Mesendoderm (in vitro differentiated cells): ENCODE measurements around the gene GSG1L.
A peak's percentile ranks its signal among the peaks of the same experiment; 100 is the strongest.

Experiments
- DNase-seq: peaks from one replicate; pipeline ENCODE4 v3.0.0; 2013
- H2AK5ac ChIP-seq: 2 replicates; pipeline ENCODE4 v1.6.1; 2013; ENCODE audit warnings: low read length, inconsistent platforms
- H2BK120ac ChIP-seq: 2 replicates; pipeline ENCODE4 v1.6.1; 2013; ENCODE audit warnings: low read depth, mild to moderate bottlenecking, low read length, moderate library complexity, mixed read lengths
- H2BK15ac ChIP-seq: replicated peaks from 2 replicates; pipeline ENCODE4 v1.6.1; 2013; ENCODE audit warnings: low read depth, mild to moderate bottlenecking, moderate library complexity
- H2BK5ac ChIP-seq: 2 replicates; pipeline ENCODE4 v1.6.1; 2013; ENCODE audit warnings: low read length, inconsistent platforms
- H3K18ac ChIP-seq: 2 replicates; pipeline ENCODE4 v1.6.1; 2013; ENCODE audit warnings: mild to moderate bottlenecking, low read length, mixed read lengths
- H3K23ac ChIP-seq: one replicate; pipeline ENCODE4 v1.6.1; 2013; ENCODE audit warnings: low read length
- H3K27ac ChIP-seq: 2 replicates; pipeline ENCODE4 v1.5.1; 2013; ENCODE audit warnings: low read depth, mild to moderate bottlenecking, inconsistent platforms, low read length, moderate library complexity
- H3K27me3 ChIP-seq: 2 replicates; pipeline ENCODE4 v1.6.1; 2013; ENCODE audit warnings: low read length, control low read depth, mild to moderate bottlenecking, inconsistent platforms; ENCODE audit not compliant: insufficient read depth, poor library complexity
- H3K36me3 ChIP-seq: 2 replicates; pipeline ENCODE4 v1.6.1; 2013; ENCODE audit warnings: low read length, inconsistent platforms; ENCODE audit not compliant: control insufficient read depth, insufficient read depth
- H3K4ac ChIP-seq: one replicate; pipeline ENCODE4 v1.6.1; 2013; ENCODE audit warnings: low read depth, mild to moderate bottlenecking, low read length, moderate library complexity
- H3K4me1 ChIP-seq: 2 replicates; pipeline ENCODE4 v1.6.1; 2013; ENCODE audit warnings: low read depth, low read length, inconsistent platforms; ENCODE audit not compliant: control insufficient read depth
- H3K4me2 ChIP-seq: 2 replicates; pipeline ENCODE4 v1.6.1; 2013; ENCODE audit warnings: low read length
- H3K4me3 ChIP-seq: 2 replicates; pipeline ENCODE4 v1.5.1; 2013; ENCODE audit warnings: mild to moderate bottlenecking, low read length
- H3K56ac ChIP-seq: one replicate; pipeline ENCODE4 v1.6.1; 2013; ENCODE audit warnings: low read length
- H3K79me1 ChIP-seq: 2 replicates; pipeline ENCODE4 v1.6.1; 2013; ENCODE audit warnings: low read length, inconsistent platforms
- H3K79me2 ChIP-seq: 2 replicates; pipeline ENCODE4 v1.6.1; 2013; ENCODE audit warnings: mild to moderate bottlenecking, low read length; ENCODE audit not compliant: control insufficient read depth, insufficient read depth
- H3K9ac ChIP-seq: 2 replicates; pipeline ENCODE4 v1.6.1; 2013; ENCODE audit warnings: low read length, inconsistent platforms
- H4K5ac ChIP-seq: one replicate; pipeline ENCODE4 v1.6.1; 2013; ENCODE audit warnings: low read length
- H4K8ac ChIP-seq: one replicate; pipeline ENCODE4 v1.6.1; 2013; ENCODE audit warnings: low read depth, mild to moderate bottlenecking, control low read depth, low read length, moderate library complexity
- WGBS: extraction: QIAGEN DNeasy Blood & Tissue Kit; methylation state at CpG from one replicate; pipeline ENCODE4 v1.1.7; 2013; ENCODE audit warnings: low lambda C conversion rate, missing lambda C conversion rate; ENCODE audit not compliant: insufficient coverage; ENCODE audit errors: extremely low coverage; 5-methylcytosine and 5-hydroxymethylcytosine counted together

GSG1L gene

DNA sequence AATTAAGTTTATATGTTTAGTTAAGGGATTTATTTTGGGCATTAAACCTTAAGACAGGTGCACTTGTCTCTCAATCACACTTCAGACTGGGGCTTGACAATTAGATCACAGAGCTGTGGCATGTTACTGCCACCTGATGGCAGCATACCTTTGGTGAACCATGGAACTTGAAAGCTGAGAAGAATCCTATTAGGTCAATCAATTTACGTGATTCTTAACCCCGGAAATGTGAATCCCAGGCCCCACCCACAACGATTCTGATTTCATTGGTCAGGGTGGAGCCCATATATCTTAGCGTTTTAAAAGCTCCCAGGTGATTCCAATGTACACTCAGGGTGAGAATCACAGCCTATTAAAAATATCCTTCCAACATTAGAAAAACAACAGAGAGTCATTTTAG is 91.0 kb downstream of the GSG1L start:
- Histone ChIP-seq H3K4me2 (no peak overlapping the region), H3K27me3 (no peaks in the 10 kb centered on the region), H3K23ac (no peak overlapping the region), H3K4me3 (no peak overlapping the region), H3K79me2 (no peaks in the 10 kb centered on the region), H3K36me3 (no peaks in the 10 kb centered on the region), H2BK120ac (no peak overlapping the region), H3K56ac (no peak overlapping the region), H2BK15ac (no peak overlapping the region), H3K79me1 (no peaks in the 10 kb centered on the region), H3K9ac (no peak overlapping the region), H3K27ac (no peak overlapping the region), H2AK5ac (no peak overlapping the region), H3K4ac (no peak overlapping the region), H4K5ac (no peak overlapping the region), H2BK5ac (no peak overlapping the region), H3K18ac (no peak overlapping the region), H4K8ac (no peak overlapping the region), H3K4me1 (no peaks in the 10 kb centered on the region)
- WGBS: no CpG with 5 or more reads among the region's 4 CpGs
- DNase-seq: peak; percentile 74

DNA sequence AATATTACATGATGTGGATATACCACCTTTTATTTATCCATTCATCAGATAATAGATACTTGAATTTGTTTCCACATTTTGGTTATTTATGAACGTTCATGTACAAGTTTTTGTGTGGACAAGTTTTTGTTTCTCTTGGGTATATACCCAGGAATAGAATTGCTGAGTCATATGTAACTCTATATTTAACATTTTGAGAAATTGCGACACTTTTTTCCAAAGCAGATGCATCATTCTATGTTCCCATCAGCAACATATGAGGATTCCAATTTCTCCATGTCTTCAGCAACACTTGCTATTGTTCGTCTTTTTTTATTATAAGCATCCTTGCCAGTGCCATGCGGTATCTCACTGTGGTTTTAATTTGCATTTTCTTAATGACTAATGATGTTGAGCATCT is 93.9 kb downstream of the GSG1L start:
- H3K27ac ChIP-seq: no peak overlapping the region
- no peak for DNase-seq
- no peak overlapping the region for H3K9ac ChIP-seq
- H2BK120ac ChIP-seq: no peak overlapping the region
- no peaks in the 10 kb centered on the region for H3K27me3 ChIP-seq
- H3K18ac ChIP-seq: no peak overlapping the region
- H2AK5ac ChIP-seq: no peak overlapping the region
- H3K4me2 ChIP-seq: no peak overlapping the region
- H3K4ac ChIP-seq: no peak overlapping the region
- H3K79me2 ChIP-seq: no peaks in the 10 kb centered on the region
- no peak overlapping the region for H4K8ac ChIP-seq
- no peak overlapping the region for H4K5ac ChIP-seq
- WGBS: no CpG with 5 or more reads among the region's 4 CpGs
- no peak overlapping the region for H2BK15ac ChIP-seq
- no peaks in the 10 kb centered on the region for H3K36me3 ChIP-seq
- no peak overlapping the region for H3K23ac ChIP-seq
- H3K4me1 ChIP-seq: no peaks in the 10 kb centered on the region
- H3K4me3 ChIP-seq: no peak overlapping the region
- H3K56ac ChIP-seq: no peak overlapping the region
- no peaks in the 10 kb centered on the region for H3K79me1 ChIP-seq
- H2BK5ac ChIP-seq: no peak overlapping the region

DNA sequence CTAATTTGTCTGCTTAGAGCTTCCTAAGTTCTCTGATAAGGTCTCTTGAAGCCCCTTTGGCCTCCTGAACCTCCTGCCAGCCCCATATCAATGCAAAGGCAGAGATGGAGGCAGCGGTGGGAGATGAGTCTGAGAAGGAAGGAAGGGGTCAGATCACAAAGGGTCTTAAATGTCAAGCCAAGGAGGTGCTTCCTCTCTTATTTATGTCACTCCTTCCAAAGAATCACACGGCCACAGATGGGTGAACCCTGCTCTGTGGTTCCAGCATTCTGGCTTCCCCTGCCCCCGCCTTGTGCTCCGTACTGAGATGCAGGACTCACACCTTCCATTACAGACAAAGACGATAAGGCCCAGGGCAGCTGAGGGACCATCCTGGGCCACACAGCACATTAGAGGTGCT is 96.3 kb downstream of the GSG1L start:
- H4K5ac ChIP-seq: no peak overlapping the region
- H3K4me2 ChIP-seq: no peak overlapping the region
- H4K8ac ChIP-seq: no peak overlapping the region
- no CpG with 5 or more reads among the region's 5 CpGs for WGBS
- no peaks in the 10 kb centered on the region for H3K27me3 ChIP-seq
- no peak overlapping the region for H3K27ac ChIP-seq
- H3K56ac ChIP-seq: no peak overlapping the region
- no peak overlapping the region for H3K4me3 ChIP-seq
- no peak overlapping the region for H2AK5ac ChIP-seq
- no peak overlapping the region for H3K18ac ChIP-seq
- no peak overlapping the region for H2BK5ac ChIP-seq
- H3K9ac ChIP-seq: no peak overlapping the region
- DNase-seq: no peak
- H2BK120ac ChIP-seq: no peak overlapping the region
- H3K23ac ChIP-seq: no peak overlapping the region
- no peaks in the 10 kb centered on the region for H3K4me1 ChIP-seq
- no peaks in the 10 kb centered on the region for H3K79me1 ChIP-seq
- no peak overlapping the region for H2BK15ac ChIP-seq
- no peaks in the 10 kb centered on the region for H3K36me3 ChIP-seq
- no peaks in the 10 kb centered on the region for H3K79me2 ChIP-seq
- no peak overlapping the region for H3K4ac ChIP-seq

DNA sequence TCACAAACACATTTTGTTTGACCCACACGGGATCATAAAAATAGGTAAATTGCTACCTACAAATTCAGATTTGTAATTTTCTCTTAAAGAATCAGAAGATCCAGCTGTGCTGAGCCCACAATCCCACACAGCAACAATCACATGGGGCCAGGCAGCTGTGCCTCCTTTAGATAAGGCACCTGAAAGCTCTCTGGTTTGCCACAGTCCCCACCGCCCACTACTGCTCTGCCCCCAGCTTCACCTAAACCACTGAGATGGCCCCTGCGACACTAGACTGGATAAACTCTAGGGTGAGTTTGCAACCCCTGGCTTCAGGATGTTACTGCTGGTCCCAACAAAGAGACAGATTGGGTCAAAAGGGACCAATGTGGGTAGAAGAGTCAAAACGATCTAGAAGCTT is 96.8 kb downstream of the GSG1L start:
- Histone ChIP-seq H3K36me3 (no peaks in the 10 kb centered on the region), H3K4me3 (no peak overlapping the region), H3K4me1 (no peaks in the 10 kb centered on the region), H3K79me2 (no peaks in the 10 kb centered on the region), H3K4me2 (no peak overlapping the region), H3K56ac (no peak overlapping the region), H4K5ac (no peak overlapping the region), H3K18ac (no peak overlapping the region), H3K27ac (no peak overlapping the region), H3K4ac (no peak overlapping the region), H3K79me1 (no peaks in the 10 kb centered on the region), H4K8ac (no peak overlapping the region), H3K9ac (no peak overlapping the region), H3K23ac (no peak overlapping the region), H2BK15ac (no peak overlapping the region), H2AK5ac (no peak overlapping the region), H3K27me3 (no peaks in the 10 kb centered on the region), H2BK120ac (no peak overlapping the region), H2BK5ac (no peak overlapping the region)
- WGBS: no CpG with 5 or more reads among the region's 4 CpGs
- DNase-seq: no peak

DNA sequence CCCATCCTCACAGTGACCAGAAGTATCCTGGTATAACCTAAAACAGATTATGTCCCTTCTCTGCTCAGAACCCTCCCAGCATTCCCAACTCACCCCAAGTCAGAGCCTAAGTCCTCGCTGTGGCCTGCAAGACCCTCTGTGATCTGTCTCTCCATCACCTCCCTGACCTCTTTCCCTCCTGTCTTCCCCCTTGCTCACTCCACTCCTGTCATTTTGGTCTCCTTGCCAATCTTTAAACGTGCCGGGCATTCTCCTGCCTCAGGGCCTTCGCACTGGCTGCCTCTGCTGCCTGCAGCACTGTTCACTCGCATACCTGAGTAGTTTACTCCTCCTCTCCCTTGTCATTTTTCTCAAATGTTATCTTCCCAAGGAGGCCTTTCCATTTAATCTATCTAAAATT is 97.7 kb downstream of the GSG1L start:
- H4K5ac ChIP-seq: no peak overlapping the region
- no peak overlapping the region for H3K4me3 ChIP-seq
- H4K8ac ChIP-seq: no peak overlapping the region
- H3K4ac ChIP-seq: no peak overlapping the region
- no peak overlapping the region for H3K9ac ChIP-seq
- no peak overlapping the region for H3K4me2 ChIP-seq
- no CpG with 5 or more reads among the region's 5 CpGs for WGBS
- H3K18ac ChIP-seq: no peak overlapping the region
- H2BK120ac ChIP-seq: no peak overlapping the region
- no peaks in the 10 kb centered on the region for H3K4me1 ChIP-seq
- no peak overlapping the region for H2BK5ac ChIP-seq
- H3K27me3 ChIP-seq: no peaks in the 10 kb centered on the region
- no peak overlapping the region for H3K23ac ChIP-seq
- H3K79me2 ChIP-seq: no peaks in the 10 kb centered on the region
- no peaks in the 10 kb centered on the region for H3K36me3 ChIP-seq
- H3K79me1 ChIP-seq: no peaks in the 10 kb centered on the region
- H2AK5ac ChIP-seq: no peak overlapping the region
- no peak overlapping the region for H3K56ac ChIP-seq
- DNase-seq: no peak
- no peak overlapping the region for H3K27ac ChIP-seq
- no peak overlapping the region for H2BK15ac ChIP-seq

DNA sequence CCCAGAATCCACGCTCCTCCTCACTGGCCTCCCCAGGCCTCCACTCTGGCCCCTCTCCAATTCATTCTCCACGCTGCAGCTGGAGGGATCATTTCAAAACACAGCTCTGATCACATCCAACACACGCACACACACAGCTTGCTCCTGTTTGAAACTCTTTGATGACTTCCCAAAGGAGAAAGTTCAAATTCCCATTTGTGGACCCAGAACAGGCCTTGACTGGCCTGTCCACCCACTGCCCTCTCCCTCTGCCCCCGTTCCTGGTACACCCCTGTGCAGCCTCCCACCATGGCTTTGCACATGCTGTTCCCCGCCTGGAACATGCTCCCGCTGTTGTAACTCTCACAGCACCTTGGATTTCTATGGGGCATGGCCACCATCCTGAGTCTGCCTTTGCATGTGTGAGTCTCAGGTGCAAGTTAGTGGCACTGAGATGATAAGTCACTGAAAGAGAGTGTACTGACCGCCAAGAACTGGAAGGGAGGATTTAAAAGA is 100.0 kb downstream of the GSG1L start:
- Histone ChIP-seq H2BK15ac (no peak overlapping the region), H3K79me2 (no peaks in the 10 kb centered on the region), H3K56ac (no peak overlapping the region), H3K27ac (no peak overlapping the region), H2BK5ac (no peak overlapping the region), H3K36me3 (no peaks in the 10 kb centered on the region), H3K4me3 (no peak overlapping the region), H3K27me3 (no peaks in the 10 kb centered on the region), H2AK5ac (no peak overlapping the region), H3K9ac (no peak overlapping the region), H3K4me2 (no peak overlapping the region), H4K5ac (no peak overlapping the region), H3K4me1 (no peaks in the 10 kb centered on the region), H3K18ac (no peak overlapping the region), H3K23ac (no peak overlapping the region), H2BK120ac (no peak overlapping the region), H4K8ac (no peak overlapping the region), H3K4ac (no peak overlapping the region), H3K79me1 (no peaks in the 10 kb centered on the region)
- WGBS: no CpG with 5 or more reads among the region's 7 CpGs
- no peak for DNase-seq
